ENCODE measurements around the gene HECW1. TPM values are rescaled to one million over a fixed set of nuclear protein-coding genes. Genes with fewer than 3 reads are reported as not detected.

HECW1 gene
- total RNA-seq, 4 donors from 2014 or later: 0.62 to 4.3 (median 1.4) TPM; not detected in 1

DNA sequence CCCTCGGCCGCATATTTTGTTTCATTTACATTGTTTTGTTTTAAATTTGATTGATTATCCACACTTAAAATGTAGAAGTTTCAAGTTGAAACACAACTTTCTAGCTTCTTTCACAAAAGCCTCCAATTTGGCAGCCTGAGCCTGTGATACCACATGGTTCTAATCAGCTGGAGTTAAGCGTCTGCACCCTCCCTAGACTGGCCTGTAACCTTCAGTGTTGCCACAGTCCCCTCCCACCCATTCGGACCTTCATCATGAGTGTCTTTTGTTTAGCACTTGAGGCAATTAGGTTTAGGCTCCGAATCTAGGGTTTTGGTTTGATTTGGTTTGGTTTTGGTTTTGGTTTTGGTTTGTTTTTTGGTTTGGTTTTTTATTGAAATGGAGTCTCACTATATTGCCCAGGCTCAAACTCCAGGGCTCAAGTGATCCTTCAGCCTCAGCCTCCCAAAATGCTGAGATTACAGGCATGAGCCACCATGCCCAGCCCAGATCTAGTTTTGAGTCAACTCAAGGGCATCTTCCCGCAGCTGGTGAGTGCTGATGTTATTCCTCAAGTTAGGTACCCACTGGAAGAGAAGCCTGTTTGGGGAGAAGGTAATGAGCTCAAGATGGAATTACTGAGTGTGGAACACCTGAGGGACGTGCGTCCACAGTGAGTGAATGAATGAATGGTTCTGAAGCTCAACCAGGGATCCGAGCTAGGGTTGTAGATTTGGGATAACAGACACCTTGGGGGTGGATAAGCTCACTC is 201.4 kb downstream of the HECW1 start:
- no peak for DNase-seq (ENCODE audit: low spot score in 2 of 2)
- intact Hi-C loops (cut with DNase I; ENCODE audit: low total_unique reads): no loop called here
- TF ChIP-seq, protein P1, sequence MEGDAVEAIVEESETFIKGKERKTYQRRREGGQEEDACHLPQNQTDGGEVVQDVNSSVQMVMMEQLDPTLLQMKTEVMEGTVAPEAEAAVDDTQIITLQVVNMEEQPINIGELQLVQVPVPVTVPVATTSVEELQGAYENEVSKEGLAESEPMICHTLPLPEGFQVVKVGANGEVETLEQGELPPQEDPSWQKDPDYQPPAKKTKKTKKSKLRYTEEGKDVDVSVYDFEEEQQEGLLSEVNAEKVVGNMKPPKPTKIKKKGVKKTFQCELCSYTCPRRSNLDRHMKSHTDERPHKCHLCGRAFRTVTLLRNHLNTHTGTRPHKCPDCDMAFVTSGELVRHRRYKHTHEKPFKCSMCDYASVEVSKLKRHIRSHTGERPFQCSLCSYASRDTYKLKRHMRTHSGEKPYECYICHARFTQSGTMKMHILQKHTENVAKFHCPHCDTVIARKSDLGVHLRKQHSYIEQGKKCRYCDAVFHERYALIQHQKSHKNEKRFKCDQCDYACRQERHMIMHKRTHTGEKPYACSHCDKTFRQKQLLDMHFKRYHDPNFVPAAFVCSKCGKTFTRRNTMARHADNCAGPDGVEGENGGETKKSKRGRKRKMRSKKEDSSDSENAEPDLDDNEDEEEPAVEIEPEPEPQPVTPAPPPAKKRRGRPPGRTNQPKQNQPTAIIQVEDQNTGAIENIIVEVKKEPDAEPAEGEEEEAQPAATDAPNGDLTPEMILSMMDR (IDR thresholded peaks at IDR 0.05): no peak
- TF ChIP-seq POLR2A (IDR thresholded peaks at IDR 0.05): no peak
- H3K4me3 ChIP-seq (ENCODE audit: low read depth, poor library complexity, severe bottlenecking): no peak overlapping the region
- whole genome bisulfite sequencing, 2 donors: 70 to 73% methylated on average over 9 of the region's 9 CpGs

DNA sequence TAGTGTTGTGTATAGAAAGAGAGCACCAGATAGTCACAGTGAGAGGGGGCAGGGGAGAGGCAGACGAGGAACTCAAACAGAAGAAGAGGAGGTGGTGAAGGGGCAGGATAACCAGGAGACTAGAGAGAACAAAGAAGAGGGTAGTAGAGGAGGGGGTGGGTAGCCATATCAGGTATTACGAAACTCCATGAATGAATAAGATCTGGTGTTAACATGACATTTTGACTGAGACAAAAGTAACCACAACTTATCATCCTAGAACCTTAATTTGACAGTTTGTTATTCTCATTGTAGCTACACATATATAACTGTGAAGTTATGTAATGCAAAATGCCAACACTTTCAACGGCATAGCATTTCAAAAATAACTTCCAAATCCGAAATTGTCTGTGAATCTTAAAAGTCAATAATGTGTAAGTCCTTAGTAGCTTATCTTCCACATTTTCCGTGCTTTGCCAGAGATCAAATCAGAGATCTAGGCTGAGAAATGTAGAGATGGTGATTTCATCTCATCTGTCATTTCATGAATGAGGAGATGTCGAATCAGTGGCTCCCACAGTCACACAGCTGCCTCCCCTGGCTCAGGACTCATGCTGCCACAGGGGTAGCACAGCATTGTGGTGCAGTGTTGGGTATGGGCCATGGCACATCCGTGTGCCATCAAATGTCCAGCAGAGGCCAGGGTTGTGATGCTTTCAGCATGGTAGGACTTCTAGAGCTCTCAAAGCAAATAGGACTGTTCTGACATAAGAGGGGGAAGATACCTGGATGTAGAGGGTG is 202.1 kb downstream of the HECW1 start:
- no peak overlapping the region for H3K4me3 ChIP-seq (ENCODE audit: low read depth, poor library complexity, severe bottlenecking)
- DNase-seq (ENCODE audit: low spot score in 2 of 2): peak in 1 of 2 donors; percentile 53
- intact Hi-C loops (cut with DNase I; ENCODE audit: low total_unique reads): no loop called here
- TF ChIP-seq, protein P1 (IDR thresholded peaks at IDR 0.05): no peak
- no peak for TF ChIP-seq POLR2A (IDR thresholded peaks at IDR 0.05)
- WGBS, 2 donors: 77 to 78% methylated on average over 7 of the region's 7 CpGs

- intact Hi-C loops (cut with DNase I; ENCODE audit: low total_unique reads): no loop called here
These were observed 204.6 kb downstream of the HECW1 start for GRCh38 chr7:43317075-43317474.

GRCh38 chr7:43318188-43318770 is 205.8 kb downstream of the HECW1 start:
- H3K4me3 ChIP-seq (ENCODE audit: low read depth, poor library complexity, severe bottlenecking): no peak overlapping the region
- no peak for DNase-seq (ENCODE audit: low spot score in 2 of 2)
- no peak for TF ChIP-seq POLR2A (IDR thresholded peaks at IDR 0.05)
- TF ChIP-seq, protein P1 (IDR thresholded peaks at IDR 0.05): no peak
- intact Hi-C loops (cut with DNase I; ENCODE audit: low total_unique reads): no loop called here
- 77 to 80% methylated on average over 3 of the region's 3 CpGs for WGBS, 2 donors

More at GRCh38 chr7:43317075-43317474, 204.6 kb downstream of the HECW1 start:
- DNase-seq (ENCODE audit: low spot score in 2 of 2): peak in 1 of 2 donors; percentile 60
- 77 to 90% methylated on average over 6 of the region's 6 CpGs for WGBS, 2 donors
- no peak overlapping the region for H3K4me3 ChIP-seq (ENCODE audit: low read depth, poor library complexity, severe bottlenecking)
- TF ChIP-seq, protein P1 (IDR thresholded peaks at IDR 0.05): no peak
- TF ChIP-seq POLR2A (IDR thresholded peaks at IDR 0.05): no peak

GRCh38 chr7:43325595-43325994 is 213.1 kb downstream of the HECW1 start:
- H3K4me3 ChIP-seq (ENCODE audit: low read depth, poor library complexity, severe bottlenecking): no peak overlapping the region
- intact Hi-C loops (cut with DNase I; ENCODE audit: low total_unique reads): no loop called here
- 86 to 87% methylated on average over 14 of the region's 14 CpGs for WGBS, 2 donors
- DNase-seq (ENCODE audit: low spot score in 2 of 2): peak in 1 of 2 donors; percentile 53
- TF ChIP-seq, protein P1 (IDR thresholded peaks at IDR 0.05): no peak
- no peak for TF ChIP-seq POLR2A (IDR thresholded peaks at IDR 0.05)

Data from lower leg skin (tissue), 4 donors.